SK-N-SH (cell line): ENCODE data around the gene CCDC122. TPM values are rescaled to one million over a fixed set of nuclear protein-coding genes. Genes with fewer than 3 reads are reported as not detected.

Source experiments
- CTCF ChIA-PET: fragments of 300-600, 350-600 bp; formaldehyde crosslinking; extraction: SDS; loops from one replicate; lab custom pipeline; 2021; lab: Yijun Ruan, JAX
- POLR2A ChIA-PET: fragments of 350-600 bp; sonication (Branson Sonifier 250); formaldehyde crosslinking; extraction: SDS; loops from one replicate; lab custom pipeline; 2020; ENCODE audit warnings: antibody characterized with exemption, inconsistent platforms; lab: Yijun Ruan, JAX
- DNase-seq: peaks from one replicate; pipeline ENCODE4 v3.0.0; 2012
- H2AFZ ChIP-seq: fragments of 200-600 bp; sonication (generic); 2 replicates; pipeline ENCODE4 v1.8.1; 2016; ENCODE audit warnings: antibody characterized with exemption, mild to moderate bottlenecking, low read depth
- H3F3A ChIP-seq: fragments of 200-600 bp; sonication (generic); replicated peaks from 2 replicates; pipeline ENCODE3; 2016; ENCODE audit warnings: antibody characterized with exemption, mild to moderate bottlenecking; ENCODE audit not compliant: insufficient read depth
- H3K27ac ChIP-seq, 2 experiments: fragments of 200-500 bp in 1 of 2; fragments of 200-600 bp in 1 of 2; sonication (Bioruptor generic) in 1 of 2; sonication (generic), shearing (Covaris generic) in 1 of 2; 2 replicates each; pipeline versions ENCODE4 v1.5.1 to v1.6.1; 2014 to 2016; ENCODE audit warnings: low read depth in 2 of 2, inconsistent platforms in 1 of 2, low read length in 1 of 2, mild to moderate bottlenecking in 1 of 2, mixed read lengths in 1 of 2
- H3K27me3 ChIP-seq: fragments of 200-600 bp; sonication (generic), shearing (Covaris generic); 2 replicates; pipeline ENCODE4 v1.6.1; 2016; ENCODE audit warnings: mixed run types; ENCODE audit not compliant: insufficient read depth
- H3K36me3 ChIP-seq, 2 experiments: fragments of 200-500 bp in 1 of 2; fragments of 200-600 bp in 1 of 2; sonication (Bioruptor generic) in 1 of 2; sonication (generic) in 1 of 2; replicated peaks in 1 of 2; 2 replicates each; pipeline versions ENCODE3 to v1.5.1; 2014 to 2016; ENCODE audit warnings: low read length in 1 of 2, mild to moderate bottlenecking in 1 of 2; ENCODE audit not compliant: insufficient read depth in 2 of 2, control insufficient read depth in 1 of 2
- H3K4me1 ChIP-seq, 2 experiments: fragments of 200-500 bp in 1 of 2; fragments of 200-600 bp in 1 of 2; sonication (Bioruptor generic) in 1 of 2; sonication (generic), shearing (Covaris generic) in 1 of 2; 2 replicates each; pipeline versions ENCODE4 v1.5.1 to v1.6.1; 2014 to 2016; ENCODE audit warnings: low read depth in 1 of 2, low read length in 1 of 2, mixed run types in 1 of 2; ENCODE audit not compliant: insufficient read depth in 2 of 2, control insufficient read depth in 1 of 2
- H3K4me2 ChIP-seq: fragments of 200-600 bp; sonication (generic), shearing (Covaris generic); 2 replicates; pipeline ENCODE4 v1.6.1; 2017; ENCODE audit warnings: mixed run types
- H3K4me3 ChIP-seq, 2 experiments: fragments of 200-500 bp in 1 of 2; fragments of 200-600 bp in 1 of 2; sonication (Bioruptor generic) in 1 of 2; sonication (generic), shearing (Covaris generic) in 1 of 2; 2 replicates each; pipeline versions ENCODE4 v1.5.1 to v1.8.1; 2014 to 2016; ENCODE audit warnings: low read depth in 2 of 2, inconsistent platforms in 1 of 2, low read length in 1 of 2, mild to moderate bottlenecking in 1 of 2, mixed read lengths in 1 of 2, moderate library complexity in 1 of 2
- H3K79me2 ChIP-seq: fragments of 200-600 bp; sonication (generic); 2 replicates; pipeline ENCODE4 v1.8.1; 2017; ENCODE audit warnings: mild to moderate bottlenecking; ENCODE audit not compliant: insufficient read depth
- H3K9ac ChIP-seq: fragments of 200-600 bp; sonication (generic); 2 replicates; pipeline ENCODE4 v1.6.1; 2017; ENCODE audit warnings: mixed run types
- H3K9me2 ChIP-seq: fragments of 200-600 bp; sonication (generic); 2 replicates; pipeline ENCODE4 v1.6.1; 2017; ENCODE audit warnings: mixed run types
- H3K9me3 ChIP-seq: fragments of 200-600 bp; sonication (generic); 2 replicates; pipeline ENCODE4 v1.6.1; 2017; ENCODE audit warnings: mixed run types, mild to moderate bottlenecking, moderate library complexity
- H4K20me1 ChIP-seq: fragments of 200-600 bp; sonication (generic); 2 replicates; pipeline ENCODE4 v1.6.1; 2017; ENCODE audit warnings: mild to moderate bottlenecking, mixed run types; ENCODE audit not compliant: insufficient read depth
- ELF1 ChIP-seq: IDR thresholded peaks from 2 replicates; pipeline ENCODE4 v1.4.0; 2012
- FOXJ3 ChIP-seq: sonication (generic); formaldehyde crosslinking; IDR thresholded peaks from 2 replicates; pipeline ENCODE4 v1.5.1; 2020; ENCODE audit warnings: mild to moderate bottlenecking, missing genetic modification reagents
- GABPA ChIP-seq: IDR thresholded peaks from 2 replicates; pipeline ENCODE4 v1.4.0; 2012; ENCODE audit warnings: low read depth, mild to moderate bottlenecking
- JUND ChIP-seq: IDR thresholded peaks from 2 replicates; pipeline ENCODE4 v1.4.0; 2012
- POLR2AphosphoS5 ChIP-seq: IDR thresholded peaks from 2 replicates; pipeline ENCODE4 v1.6.1; 2012; ENCODE audit warnings: low read depth, low read length
- RCOR1 ChIP-seq: fragments of 150-350 bp; IDR thresholded peaks from 2 replicates; pipeline ENCODE4 v1.6.1; 2017; ENCODE audit warnings: antibody characterized with exemption, low read length
- RXRA ChIP-seq: IDR thresholded peaks from 2 replicates; pipeline ENCODE4 v1.4.0; 2012; ENCODE audit warnings: low read depth, mild to moderate bottlenecking, borderline replicate concordance
- SIN3A ChIP-seq: IDR thresholded peaks from 2 replicates; pipeline ENCODE4 v1.6.1; 2012; ENCODE audit warnings: low read depth, mild to moderate bottlenecking, low read length, moderate library complexity, borderline replicate concordance
- TAF1 ChIP-seq: IDR thresholded peaks from 2 replicates; pipeline ENCODE4 v1.6.1; 2012; ENCODE audit warnings: low read depth, mild to moderate bottlenecking, low read length, moderate library complexity, borderline replicate concordance
- ZBTB33 ChIP-seq: IDR thresholded peaks from 2 replicates; pipeline ENCODE4 v1.4.0; 2012; ENCODE audit warnings: low read depth, borderline replicate concordance
- polyA plus RNA-seq, 3 experiments: library from polyadenylated mRNA; depleted of rRNA; stranded (reverse); fragments of >200 nt; gene quantifications; 2 replicates each; pipeline ENCODE4 v1.2.3, GENCODE V29; 2012
- TF ChIP-seq, protein P1 (sequence below): fragments of 150-350 bp; IDR thresholded peaks from 2 replicates; pipeline ENCODE4 v1.6.1; 2016; ENCODE audit warnings: mild to moderate bottlenecking, low read depth, low read length
- TF ChIP-seq, protein P2 (sequence below): fragments of 150-350 bp; IDR thresholded peaks from 2 replicates; pipeline ENCODE4 v1.6.1; 2017; ENCODE audit warnings: antibody characterized with exemption, low read length, low read depth, borderline replicate concordance

CCDC122 gene
- polyA plus RNA-seq, 1 of the 3 experiments (the other 2 are of a cell fraction) = 1.4 TPM

DNA sequence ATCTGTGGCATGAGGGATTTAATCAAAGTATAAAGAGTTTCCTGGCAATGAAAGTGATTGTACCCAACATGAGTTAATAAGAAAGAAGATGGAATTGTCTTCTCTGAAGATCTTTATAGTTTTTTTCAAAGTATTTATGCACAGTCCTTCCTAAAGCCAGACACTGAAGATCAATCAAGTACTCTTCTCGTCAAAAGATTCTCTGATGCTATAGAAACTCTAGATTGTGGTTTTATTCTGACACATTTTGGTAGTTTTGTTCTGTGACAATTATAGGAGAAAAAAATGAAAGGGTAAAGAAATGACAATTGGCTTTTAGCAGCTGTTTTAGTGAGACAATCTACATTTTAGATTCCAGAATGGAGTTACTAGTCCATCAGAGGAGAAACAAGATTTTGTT, 82.4 kb downstream of the CCDC122 start (continued):
- TF ChIP-seq, protein P1, sequence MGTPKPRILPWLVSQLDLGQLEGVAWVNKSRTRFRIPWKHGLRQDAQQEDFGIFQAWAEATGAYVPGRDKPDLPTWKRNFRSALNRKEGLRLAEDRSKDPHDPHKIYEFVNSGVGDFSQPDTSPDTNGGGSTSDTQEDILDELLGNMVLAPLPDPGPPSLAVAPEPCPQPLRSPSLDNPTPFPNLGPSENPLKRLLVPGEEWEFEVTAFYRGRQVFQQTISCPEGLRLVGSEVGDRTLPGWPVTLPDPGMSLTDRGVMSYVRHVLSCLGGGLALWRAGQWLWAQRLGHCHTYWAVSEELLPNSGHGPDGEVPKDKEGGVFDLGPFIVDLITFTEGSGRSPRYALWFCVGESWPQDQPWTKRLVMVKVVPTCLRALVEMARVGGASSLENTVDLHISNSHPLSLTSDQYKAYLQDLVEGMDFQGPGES = no peak

DNA sequence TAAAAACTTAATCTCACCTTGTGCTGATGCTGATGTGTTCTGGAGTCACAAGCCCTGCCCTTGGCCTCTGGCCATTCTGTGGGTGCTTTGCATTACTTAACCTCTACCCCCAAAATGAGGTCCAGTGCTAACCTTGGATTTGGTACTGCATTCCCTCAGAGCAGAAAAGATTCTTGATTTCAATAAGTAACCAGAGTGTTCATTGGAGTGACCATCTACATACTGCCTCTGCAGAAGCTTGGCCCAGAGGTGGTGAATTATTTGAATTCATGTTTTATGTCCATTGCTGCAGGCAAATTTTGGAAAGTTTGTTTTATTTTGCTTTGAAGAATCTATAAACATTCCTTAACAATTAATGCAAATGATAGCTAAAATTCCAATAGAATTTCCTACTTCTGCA, 85.1 kb downstream of the CCDC122 start:
- Histone ChIP-seq H3K27ac (no peak overlapping the region), H3K4me2 (no peak overlapping the region), H3K4me3 (no peak overlapping the region), H4K20me1 (no peaks in the 10 kb centered on the region), H3K9me2 (no peaks in the 10 kb centered on the region), H3K79me2 (no peaks in the 10 kb centered on the region), H3K4me1 (no peaks in the 10 kb centered on the region; a peak in 1 of 4 replicates), H3F3A (peaks cover 16% of the 10 kb centered on the region), H3K9ac (no peak overlapping the region), H3K9me3 (no peaks in the 10 kb centered on the region), H3K27me3 (no peaks in the 10 kb centered on the region), H2AFZ (no peak overlapping the region), H3K36me3 (no peaks in the 10 kb centered on the region)
- POLR2A ChIA-PET = no interaction called here
- no peak for TF ChIP-seq RCOR1
- no peak for TF ChIP-seq RXRA
- no peak for TF ChIP-seq TAF1
- no peak for TF ChIP-seq ZBTB33
- TF ChIP-seq, protein P1 = no peak
- no peak for TF ChIP-seq GABPA
- TF ChIP-seq, protein P2, sequence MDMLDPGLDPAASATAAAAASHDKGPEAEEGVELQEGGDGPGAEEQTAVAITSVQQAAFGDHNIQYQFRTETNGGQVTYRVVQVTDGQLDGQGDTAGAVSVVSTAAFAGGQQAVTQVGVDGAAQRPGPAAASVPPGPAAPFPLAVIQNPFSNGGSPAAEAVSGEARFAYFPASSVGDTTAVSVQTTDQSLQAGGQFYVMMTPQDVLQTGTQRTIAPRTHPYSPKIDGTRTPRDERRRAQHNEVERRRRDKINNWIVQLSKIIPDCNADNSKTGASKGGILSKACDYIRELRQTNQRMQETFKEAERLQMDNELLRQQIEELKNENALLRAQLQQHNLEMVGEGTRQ = no peak
- no peak for TF ChIP-seq JUND
- no peak for TF ChIP-seq FOXJ3
- TF ChIP-seq ELF1 = no peak
- no peak for TF ChIP-seq SIN3A
- TF ChIP-seq POLR2AphosphoS5 = no peak
- DNase-seq = no peak
- CTCF ChIA-PET = interaction anchor here (0.7 to 1.7 kb wide), 2 partner anchors 10 to 825 kb away, joined by 4 to 14 read pairs; no protein-coding TSS in a partner anchor
